Fibroblast of peridontal ligament (primary cell): Measurements from ENCODE around the gene HJV.

Source experiments
- DNase-seq: peaks from one replicate; pipeline ENCODE4 v3.0.0-alpha.2; 2010; ENCODE audit errors: extremely low read depth

HJV gene

GRCh38 chr1:146021050-146021445 lies 487 bp downstream of the HJV start:
- DNase-seq: no peak

- no peak for DNase-seq
These were observed 1.2 kb downstream of the HJV start for GRCh38 chr1:146020058-146021049.

- no peak for DNase-seq
These were observed 2.1 kb downstream of the HJV start for GRCh38 chr1:146019231-146020057.

- DNase-seq: peak; percentile 66
These were observed 4.6 kb downstream of the HJV start for GRCh38 chr1:146016891-146017290.

GRCh38 chr1:146013559-146013922 lies 8.0 kb downstream of the HJV start:
- no peak for DNase-seq

GRCh38 chr1:146012703-146013558 lies 8.6 kb downstream of the HJV start:
- DNase-seq: peak; percentile 91

GRCh38 chr1:146010126-146010738 lies 11.3 kb downstream of the HJV start:
- DNase-seq: no peak

GRCh38 chr1:146007489-146008133 lies 13.9 kb downstream of the HJV start:
- no peak for DNase-seq

GRCh38 chr1:146001709-146002108 lies 19.8 kb downstream of the HJV start:
- DNase-seq: no peak

- DNase-seq: no peak
These were observed 22.1 kb downstream of the HJV start for GRCh38 chr1:145999321-146000024.

- DNase-seq: no peak
These were observed 23.9 kb downstream of the HJV start for GRCh38 chr1:145997718-145998023.

- no peak for DNase-seq
These were observed 24.4 kb downstream of the HJV start for GRCh38 chr1:145997016-145997717.

GRCh38 chr1:145996433-145997015 lies 25.0 kb downstream of the HJV start, which contains the start of gene TXNIP:
Gene TXNIP (minus strand): TSS chr1:145996579. CDS start chr1:145996266, 313 bp downstream.
- DNase-seq: peak; percentile 97

GRCh38 chr1:145995964-145996432 lies 25.5 kb downstream of the HJV start:
- no peak for DNase-seq

GRCh38 chr1:145995148-145995881 lies 26.2 kb downstream of the HJV start:
- no peak for DNase-seq

GRCh38 chr1:145994391-145995120 lies 27.0 kb downstream of the HJV start:
- no peak for DNase-seq

- no peak for DNase-seq
These were observed 27.7 kb downstream of the HJV start for GRCh38 chr1:145993618-145994390.
